VCaP (cell line): Measurements from ENCODE around the gene PRRT4.

ENCODE experiments used
- H3K27ac ChIP-seq: fragments of 450-650 bp; 2 replicates; pipeline ENCODE4 v1.5.1; 2017
- TF ChIP-seq, protein P1 (sequence below): fragments of 450-650 bp; conservative IDR thresholded peaks from 2 replicates; pipeline ENCODE4 v1.5.1; 2017; ENCODE audit warnings: mild to moderate bottlenecking, moderate library complexity

The PRRT4 gene

DNA sequence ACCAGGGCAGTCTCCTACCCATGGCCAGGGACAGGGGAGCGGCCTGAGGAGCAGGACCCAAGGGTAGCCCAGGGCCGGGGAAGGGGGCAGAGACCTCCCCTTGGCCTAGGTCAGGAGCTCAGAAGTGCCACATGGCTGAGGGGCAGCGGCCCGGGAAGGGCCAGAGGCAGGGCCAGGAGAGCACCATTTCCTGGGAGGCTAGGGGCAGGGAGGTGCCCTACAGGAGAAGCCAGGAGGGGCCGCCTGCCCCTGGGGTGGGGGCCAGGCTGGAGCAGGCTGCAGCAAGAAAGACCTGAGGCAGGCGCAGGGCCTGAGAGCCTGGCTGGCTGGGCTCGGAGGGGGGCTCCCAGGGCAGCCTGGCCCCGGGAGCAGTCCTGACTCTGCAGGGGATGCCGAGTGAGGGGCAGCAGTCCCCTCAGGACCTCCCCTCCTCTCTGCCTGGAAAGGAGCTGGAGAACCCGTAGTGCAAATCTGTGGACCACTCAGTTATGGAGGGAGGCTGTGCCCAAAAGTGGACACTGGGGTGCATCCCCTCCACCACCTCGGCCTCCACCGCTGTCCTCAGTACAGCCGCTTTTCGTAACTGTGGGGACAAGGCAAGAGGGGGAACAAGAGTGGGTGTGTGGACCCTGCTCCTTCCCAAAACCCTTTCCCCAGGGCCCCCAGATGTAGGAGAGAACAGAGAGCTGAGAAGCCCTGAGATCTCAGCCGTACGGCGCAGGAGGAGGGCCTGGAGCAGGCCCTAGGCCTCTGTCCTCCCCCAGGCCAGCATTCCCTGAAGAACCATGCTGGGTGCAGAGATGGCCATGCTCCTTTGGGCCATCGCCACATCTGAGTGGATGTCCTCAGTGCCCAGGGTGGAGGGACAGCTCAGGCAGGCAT lies 31.2 kb upstream of the PRRT4 start:
- H3K27ac ChIP-seq = no peak overlapping the region
- TF ChIP-seq, protein P1, sequence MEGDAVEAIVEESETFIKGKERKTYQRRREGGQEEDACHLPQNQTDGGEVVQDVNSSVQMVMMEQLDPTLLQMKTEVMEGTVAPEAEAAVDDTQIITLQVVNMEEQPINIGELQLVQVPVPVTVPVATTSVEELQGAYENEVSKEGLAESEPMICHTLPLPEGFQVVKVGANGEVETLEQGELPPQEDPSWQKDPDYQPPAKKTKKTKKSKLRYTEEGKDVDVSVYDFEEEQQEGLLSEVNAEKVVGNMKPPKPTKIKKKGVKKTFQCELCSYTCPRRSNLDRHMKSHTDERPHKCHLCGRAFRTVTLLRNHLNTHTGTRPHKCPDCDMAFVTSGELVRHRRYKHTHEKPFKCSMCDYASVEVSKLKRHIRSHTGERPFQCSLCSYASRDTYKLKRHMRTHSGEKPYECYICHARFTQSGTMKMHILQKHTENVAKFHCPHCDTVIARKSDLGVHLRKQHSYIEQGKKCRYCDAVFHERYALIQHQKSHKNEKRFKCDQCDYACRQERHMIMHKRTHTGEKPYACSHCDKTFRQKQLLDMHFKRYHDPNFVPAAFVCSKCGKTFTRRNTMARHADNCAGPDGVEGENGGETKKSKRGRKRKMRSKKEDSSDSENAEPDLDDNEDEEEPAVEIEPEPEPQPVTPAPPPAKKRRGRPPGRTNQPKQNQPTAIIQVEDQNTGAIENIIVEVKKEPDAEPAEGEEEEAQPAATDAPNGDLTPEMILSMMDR = no peak

DNA sequence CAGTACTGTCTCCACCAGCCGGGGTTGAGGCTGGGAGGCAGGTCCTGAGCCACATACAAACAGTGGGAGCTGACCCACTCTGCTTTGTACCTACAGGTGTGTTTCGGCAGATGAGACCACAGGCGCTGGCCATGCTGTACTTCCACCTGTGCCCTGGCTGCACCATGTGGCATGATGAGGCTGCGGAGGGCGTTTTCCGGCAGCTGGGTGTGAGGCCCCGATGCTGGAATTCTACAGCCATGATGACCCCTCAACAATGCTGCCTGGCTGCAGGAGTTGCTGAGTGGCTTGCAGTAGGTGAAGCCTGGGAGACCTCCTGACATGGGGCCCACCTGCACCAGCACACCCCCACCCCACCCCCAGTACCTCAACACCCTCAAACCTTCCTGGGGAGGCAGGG lies 30.3 kb upstream of the PRRT4 start:
- H3K27ac ChIP-seq = no peak overlapping the region
- TF ChIP-seq, protein P1 = no peak

DNA sequence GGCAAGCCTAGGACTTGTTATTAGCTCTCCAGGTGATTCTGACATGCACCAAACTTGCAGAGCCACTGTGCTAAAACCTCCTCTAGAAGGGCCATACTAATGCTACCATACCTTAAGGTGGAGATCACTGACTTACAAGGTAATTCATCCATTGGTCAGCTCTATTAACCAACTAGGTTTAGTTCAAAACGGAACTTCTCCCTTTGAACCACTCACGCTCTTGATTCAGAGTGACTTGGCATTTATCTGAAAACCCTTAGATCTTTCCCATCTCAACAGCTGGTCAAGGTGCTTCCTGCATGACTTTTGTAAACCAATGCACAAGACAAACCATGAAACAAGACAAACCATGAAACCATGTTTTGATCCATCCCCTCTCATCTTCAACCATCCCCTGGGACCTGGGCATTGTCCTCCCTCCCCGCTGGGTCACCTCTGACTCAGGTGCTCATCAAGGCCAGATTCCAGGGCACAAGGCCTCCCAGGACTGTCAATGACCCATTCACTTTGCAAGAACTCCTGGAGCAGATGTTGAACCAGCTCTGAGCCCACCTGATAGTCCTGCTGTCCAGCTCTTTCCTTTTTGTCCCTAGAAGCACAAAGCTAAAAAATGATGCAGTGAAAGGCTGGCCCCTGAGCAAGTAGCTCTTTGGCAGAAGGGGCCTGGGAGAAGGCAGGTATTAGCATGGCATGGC lies 29.5 kb upstream of the PRRT4 start:
- TF ChIP-seq, protein P1 = no peak
- no peak overlapping the region for H3K27ac ChIP-seq

GRCh38 chr7:128389618-128390329 lies 28.3 kb upstream of the PRRT4 start:
- H3K27ac ChIP-seq = no peak overlapping the region

DNA sequence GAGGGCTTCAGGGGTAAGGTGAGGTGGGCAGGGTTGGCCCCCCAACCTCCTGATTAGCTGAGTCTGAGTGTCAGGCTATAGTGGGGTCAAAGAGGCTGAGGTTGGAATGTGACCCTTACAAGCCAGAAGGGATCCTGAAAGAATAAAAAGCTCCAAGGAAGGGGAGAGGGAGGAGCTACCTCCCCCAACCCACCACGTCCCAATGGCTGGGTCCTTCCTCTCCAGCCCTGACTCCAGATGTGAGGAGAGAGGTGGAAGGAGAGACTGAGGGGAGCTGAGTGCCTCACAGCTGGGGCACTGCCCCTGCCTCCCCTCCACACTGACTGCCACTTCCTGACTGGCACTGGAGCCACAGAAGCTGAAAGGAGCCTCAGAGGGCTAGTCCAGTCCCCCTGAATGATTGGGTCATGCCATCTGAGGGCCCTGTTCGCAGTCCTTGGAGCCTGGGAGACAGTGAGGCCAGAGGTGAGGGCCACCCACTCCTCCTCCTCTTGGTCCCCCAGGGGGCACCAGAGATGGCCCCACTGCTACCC lies 27.7 kb upstream of the PRRT4 start:
- H3K27ac ChIP-seq = no peak overlapping the region
- TF ChIP-seq, protein P1 = no peak

More at GRCh38 chr7:128389618-128390329, 28.3 kb upstream of the PRRT4 start:
- TF ChIP-seq, protein P1 = no peak

- TF ChIP-seq, protein P1 = no peak
- no peak overlapping the region for H3K27ac ChIP-seq
These were observed 26.6 kb upstream of the PRRT4 start for GRCh38 chr7:128388145-128388485.
